ENCODE data around the gene UST. TPM values are rescaled to one million over a fixed set of nuclear protein-coding genes. Genes with fewer than 3 reads are reported as not detected.
A peak's percentile ranks its signal among the peaks of the same experiment; 100 is the strongest.

UST gene
- total RNA-seq, 4 donors from 2014 or later, result 4.8 to 9.0 (median 7.8) TPM

GRCh38 chr6:149077208-149077607, 330.4 kb downstream of the UST start:
- 80 to 83% methylated on average over 1 to 6 of the region's 6 CpGs for WGBS, 2 donors (ENCODE audit: low coverage in 1 of 2)
- H3K36me3 ChIP-seq, result no peaks in the 10 kb centered on the region
- H3K27me3 ChIP-seq, result no peaks in the 10 kb centered on the region
- peaks cover 4 to 26% (median 12%) of the 10 kb centered on the region in 4 donors for H3K4me1 ChIP-seq
- no peak overlapping the region for H3K4me3 ChIP-seq
- H3K27ac ChIP-seq, result no peak overlapping the region
- in situ Hi-C loops (cut with MboI; ENCODE audit: low pct_ligation_motif_present in 1 of 4, low pct_unique_long_range_greater_than_20kb in 1 of 4, low sequenced_read_pairs in 3 of 4) (loop anchor here in 1 of 4 donors (25.0 kb wide), 1 partner anchor 435 kb away; no protein-coding TSS in a partner anchor), intact Hi-C loops (cut with DNase I; ENCODE audit: low total_unique reads) (no loop called here)
- DNase-seq, result no peak
- no peaks in the 10 kb centered on the region for H3K9me3 ChIP-seq
- no peak for TF ChIP-seq POLR2AphosphoS5 (IDR thresholded peaks at IDR 0.05)

DNA sequence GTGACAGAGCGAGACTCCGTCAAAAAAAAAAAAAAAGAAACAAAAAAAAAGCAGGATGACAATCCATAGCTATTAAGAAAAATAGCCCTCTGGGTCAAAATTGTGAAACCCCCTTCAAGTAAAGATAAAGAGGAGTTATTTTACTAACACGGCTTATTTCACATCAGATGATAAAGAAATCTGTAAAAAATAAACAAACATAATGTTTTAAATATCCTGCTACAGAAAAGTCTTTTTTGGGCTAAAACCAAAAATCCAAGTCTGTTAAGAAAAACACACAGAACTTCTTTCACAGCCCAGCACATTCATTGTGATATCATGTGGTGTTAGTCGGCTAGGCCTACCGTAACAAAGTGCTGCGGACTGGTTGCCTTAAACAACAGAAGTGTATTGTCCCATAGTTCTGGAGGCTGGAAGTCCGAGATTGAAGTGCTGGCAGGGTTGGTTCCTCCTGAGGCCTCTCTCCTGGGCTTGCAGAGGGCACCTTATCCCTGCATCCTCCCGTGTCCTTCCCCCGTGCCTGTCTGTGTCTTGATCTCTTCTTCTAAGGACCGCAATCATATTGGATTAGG, 331.5 kb downstream of the UST start:
- intact Hi-C loops (cut with DNase I; ENCODE audit: low total_unique reads), result no loop called here
- Histone ChIP-seq H3K27ac (no peak overlapping the region), H3K36me3 (no peaks in the 10 kb centered on the region), H3K4me1 (peaks cover 4 to 32% (median 12%) of the 10 kb centered on the region in 4 donors), H3K27me3 (no peaks in the 10 kb centered on the region), H3K4me3 (no peak overlapping the region), H3K9me3 (no peaks in the 10 kb centered on the region)
- WGBS, 2 donors (ENCODE audit: low coverage in 1 of 2), result 89 to 96% methylated on average over 7 to 10 of the region's 10 CpGs
- DNase-seq, result no peak
- no peak for TF ChIP-seq POLR2A (IDR thresholded peaks at IDR 0.05)
- no peak for TF ChIP-seq POLR2AphosphoS5 (IDR thresholded peaks at IDR 0.05)
- TF ChIP-seq, protein P1, sequence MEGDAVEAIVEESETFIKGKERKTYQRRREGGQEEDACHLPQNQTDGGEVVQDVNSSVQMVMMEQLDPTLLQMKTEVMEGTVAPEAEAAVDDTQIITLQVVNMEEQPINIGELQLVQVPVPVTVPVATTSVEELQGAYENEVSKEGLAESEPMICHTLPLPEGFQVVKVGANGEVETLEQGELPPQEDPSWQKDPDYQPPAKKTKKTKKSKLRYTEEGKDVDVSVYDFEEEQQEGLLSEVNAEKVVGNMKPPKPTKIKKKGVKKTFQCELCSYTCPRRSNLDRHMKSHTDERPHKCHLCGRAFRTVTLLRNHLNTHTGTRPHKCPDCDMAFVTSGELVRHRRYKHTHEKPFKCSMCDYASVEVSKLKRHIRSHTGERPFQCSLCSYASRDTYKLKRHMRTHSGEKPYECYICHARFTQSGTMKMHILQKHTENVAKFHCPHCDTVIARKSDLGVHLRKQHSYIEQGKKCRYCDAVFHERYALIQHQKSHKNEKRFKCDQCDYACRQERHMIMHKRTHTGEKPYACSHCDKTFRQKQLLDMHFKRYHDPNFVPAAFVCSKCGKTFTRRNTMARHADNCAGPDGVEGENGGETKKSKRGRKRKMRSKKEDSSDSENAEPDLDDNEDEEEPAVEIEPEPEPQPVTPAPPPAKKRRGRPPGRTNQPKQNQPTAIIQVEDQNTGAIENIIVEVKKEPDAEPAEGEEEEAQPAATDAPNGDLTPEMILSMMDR (IDR thresholded peaks at IDR 0.05), result no peak
- no peak for TF ChIP-seq EP300 (IDR thresholded peaks at IDR 0.05; ENCODE audit: low read depth)
- in situ Hi-C loops (cut with MboI; ENCODE audit: low pct_ligation_motif_present in 1 of 4, low pct_unique_long_range_greater_than_20kb in 1 of 4, low sequenced_read_pairs in 3 of 4), result loop anchor here in 1 of 4 donors (25.0 kb wide), 1 partner anchor 434 kb away; no protein-coding TSS in a partner anchor

GRCh38 chr6:149079456-149079855, 332.6 kb downstream of the UST start:
- Histone ChIP-seq H3K27ac (peak overlapping the region; percentile 38 to 79 (median 46)), H3K4me3 (no peak overlapping the region), H3K36me3 (no peaks in the 10 kb centered on the region), H3K27me3 (no peaks in the 10 kb centered on the region), H3K4me1 (peaks cover 4 to 32% (median 12%) of the 10 kb centered on the region in 4 donors), H3K9me3 (no peaks in the 10 kb centered on the region)
- intact Hi-C loops (cut with DNase I; ENCODE audit: low total_unique reads) (no loop called here), in situ Hi-C loops (cut with MboI; ENCODE audit: low pct_ligation_motif_present in 1 of 4, low pct_unique_long_range_greater_than_20kb in 1 of 4, low sequenced_read_pairs in 3 of 4) (loop anchor here in 1 of 4 donors (25.0 kb wide), 1 partner anchor 433 kb away; no protein-coding TSS in a partner anchor)
- WGBS, 2 donors (ENCODE audit: low coverage in 1 of 2), result 51% methylated on average over 2 of the region's 2 CpGs; no CpG with 5 or more reads in 1 of the 2 donors
- DNase-seq, result no peak
- no peak for TF ChIP-seq POLR2A (IDR thresholded peaks at IDR 0.05)
- TF ChIP-seq, protein P1 (IDR thresholded peaks at IDR 0.05), result no peak
- TF ChIP-seq POLR2AphosphoS5 (IDR thresholded peaks at IDR 0.05), result no peak
- no peak for TF ChIP-seq EP300 (IDR thresholded peaks at IDR 0.05; ENCODE audit: low read depth)

DNA sequence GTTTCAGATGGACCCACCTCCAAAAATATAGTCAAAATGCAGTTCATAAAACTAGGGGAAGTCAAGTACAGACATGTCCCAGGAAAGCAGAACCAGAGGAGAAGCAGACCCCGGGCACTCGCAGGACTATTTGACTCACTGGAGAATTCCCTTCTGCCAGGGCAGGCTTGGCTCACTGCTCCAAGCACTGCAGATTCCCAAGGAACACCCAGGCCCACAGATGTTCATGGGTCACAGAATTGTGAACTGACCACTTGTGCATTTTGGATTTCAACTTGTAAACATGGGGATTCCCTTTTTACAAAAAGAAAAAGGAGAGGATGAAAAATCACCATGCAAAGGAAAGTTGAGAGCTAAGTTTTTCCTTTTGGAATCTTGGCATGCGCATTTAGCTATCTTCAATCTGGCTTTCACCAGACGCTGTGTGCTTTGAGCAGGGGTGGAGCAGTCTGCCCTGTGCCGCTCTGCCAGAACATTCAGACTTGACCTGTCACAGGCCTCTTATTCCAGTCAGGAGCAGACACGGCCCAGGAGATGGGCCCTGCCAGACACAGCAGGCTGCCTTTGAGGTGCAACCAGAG, 333.2 kb downstream of the UST start:
- in situ Hi-C loops (cut with MboI; ENCODE audit: low pct_ligation_motif_present in 1 of 4, low pct_unique_long_range_greater_than_20kb in 1 of 4, low sequenced_read_pairs in 3 of 4) (loop anchor here (5.0 to 25.0 kb wide), 6 partner anchors 45 to 432 kb away; no protein-coding TSS in a partner anchor), intact Hi-C loops (cut with DNase I; ENCODE audit: low total_unique reads) (loop anchor here (5.0 to 10.0 kb wide), 2 partner anchors 235 to 347 kb away; partner anchors contain the start of gene TAB2)
- Histone ChIP-seq H3K36me3 (no peaks in the 10 kb centered on the region), H3K27ac (peak overlapping the region; percentile 38 to 79 (median 46)), H3K4me3 (no peak overlapping the region), H3K4me1 (peaks cover 4 to 32% (median 12%) of the 10 kb centered on the region in 4 donors), H3K27me3 (no peaks in the 10 kb centered on the region), H3K9me3 (no peaks in the 10 kb centered on the region)
- no peak for DNase-seq
- WGBS, 2 donors (ENCODE audit: low coverage in 1 of 2), result 53 to 65% methylated on average over 2 to 6 of the region's 6 CpGs
- TF ChIP-seq POLR2AphosphoS5 (IDR thresholded peaks at IDR 0.05) (peak in 1 of 3 donors; percentile 13), EP300 (IDR thresholded peaks at IDR 0.05; ENCODE audit: low read depth) (no peak), POLR2A (IDR thresholded peaks at IDR 0.05) (no peak)
- TF ChIP-seq, protein P1 (IDR thresholded peaks at IDR 0.05), result no peak
